ENCODE data around the gene SYNGR3. TPM values are rescaled to one million over a fixed set of nuclear protein-coding genes. Genes with fewer than 3 reads are reported as not detected.

The SYNGR3 gene
- total RNA-seq, 1 experiment from 2014 or later, result 15.2 TPM

DNA sequence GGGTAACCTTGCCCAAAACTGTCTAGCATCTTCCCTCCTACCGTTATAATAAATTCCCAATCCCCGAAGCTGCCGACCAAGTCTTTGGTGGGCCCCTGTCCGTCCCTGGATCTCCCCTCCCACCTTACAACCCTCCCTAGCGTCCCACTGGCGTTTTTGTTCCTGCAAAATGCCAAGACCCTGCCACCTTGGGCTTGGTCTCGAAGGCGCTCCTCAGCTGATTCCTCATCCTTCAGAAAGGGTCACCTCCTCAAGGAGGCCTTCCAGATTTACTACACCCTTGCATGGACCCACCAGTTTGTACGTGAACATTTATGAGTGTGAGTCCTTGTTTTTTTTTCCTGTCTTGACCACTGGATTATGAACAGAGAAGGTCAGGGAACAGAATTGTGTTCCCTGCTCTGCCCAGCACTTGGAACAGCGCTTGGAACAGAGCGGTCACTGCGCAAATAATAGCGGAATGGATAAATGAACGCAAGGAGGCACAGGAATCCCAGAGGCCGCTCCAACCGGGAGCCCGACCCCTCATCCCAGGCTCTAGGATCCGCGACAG lies 6.7 kb upstream of the SYNGR3 start:
- intact Hi-C loops (cut with micrococcal nuclease; ENCODE audit: unreplicated experiment), result no loop called here
- Histone ChIP-seq H3K4me1 (ENCODE audit: control insufficient read depth, insufficient read depth, low read length) (peaks cover 46% of the 10 kb centered on the region), H3K4me3 (ENCODE audit: low read depth in 2 of 2, low read length in 2 of 2) (peak overlapping the region; percentile 63 to 76), H3K27me3 (ENCODE audit: control insufficient read depth, insufficient read depth, low read length) (no peaks in the 10 kb centered on the region), H3K9me3 (ENCODE audit: control insufficient read depth, insufficient read depth, low read depth, low read length) (no peaks in the 10 kb centered on the region), H3K27ac (ENCODE audit: low read length) (peak overlapping the region; percentile 62), H3K36me3 (ENCODE audit: control insufficient read depth, insufficient read depth, low read length) (peaks cover 9% of the 10 kb centered on the region; the same call in 1 of the 2 replicates)
- ChIA-PET POLR2A (interaction anchor here (1.1 kb wide), 1 partner anchor 16 kb away, joined by 8 read pairs; the partner anchor contains the start of gene RNF151), CTCF (interaction anchor here (0.7 kb wide), 1 partner anchor 165 kb away, joined by 3 read pairs; no protein-coding TSS in a partner anchor)
- DNase-seq (ENCODE audit: low read depth, low spot score) (no peak), ATAC-seq (no peak)
- in situ Hi-C loops (cut with HindIII; ENCODE audit: low pct_unique_long_range_greater_than_20kb, low sequenced_read_pairs), result no loop called here
- TF ChIP-seq, protein P1, sequence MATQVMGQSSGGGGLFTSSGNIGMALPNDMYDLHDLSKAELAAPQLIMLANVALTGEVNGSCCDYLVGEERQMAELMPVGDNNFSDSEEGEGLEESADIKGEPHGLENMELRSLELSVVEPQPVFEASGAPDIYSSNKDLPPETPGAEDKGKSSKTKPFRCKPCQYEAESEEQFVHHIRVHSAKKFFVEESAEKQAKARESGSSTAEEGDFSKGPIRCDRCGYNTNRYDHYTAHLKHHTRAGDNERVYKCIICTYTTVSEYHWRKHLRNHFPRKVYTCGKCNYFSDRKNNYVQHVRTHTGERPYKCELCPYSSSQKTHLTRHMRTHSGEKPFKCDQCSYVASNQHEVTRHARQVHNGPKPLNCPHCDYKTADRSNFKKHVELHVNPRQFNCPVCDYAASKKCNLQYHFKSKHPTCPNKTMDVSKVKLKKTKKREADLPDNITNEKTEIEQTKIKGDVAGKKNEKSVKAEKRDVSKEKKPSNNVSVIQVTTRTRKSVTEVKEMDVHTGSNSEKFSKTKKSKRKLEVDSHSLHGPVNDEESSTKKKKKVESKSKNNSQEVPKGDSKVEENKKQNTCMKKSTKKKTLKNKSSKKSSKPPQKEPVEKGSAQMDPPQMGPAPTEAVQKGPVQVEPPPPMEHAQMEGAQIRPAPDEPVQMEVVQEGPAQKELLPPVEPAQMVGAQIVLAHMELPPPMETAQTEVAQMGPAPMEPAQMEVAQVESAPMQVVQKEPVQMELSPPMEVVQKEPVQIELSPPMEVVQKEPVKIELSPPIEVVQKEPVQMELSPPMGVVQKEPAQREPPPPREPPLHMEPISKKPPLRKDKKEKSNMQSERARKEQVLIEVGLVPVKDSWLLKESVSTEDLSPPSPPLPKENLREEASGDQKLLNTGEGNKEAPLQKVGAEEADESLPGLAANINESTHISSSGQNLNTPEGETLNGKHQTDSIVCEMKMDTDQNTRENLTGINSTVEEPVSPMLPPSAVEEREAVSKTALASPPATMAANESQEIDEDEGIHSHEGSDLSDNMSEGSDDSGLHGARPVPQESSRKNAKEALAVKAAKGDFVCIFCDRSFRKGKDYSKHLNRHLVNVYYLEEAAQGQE (IDR thresholded peaks at IDR 0.05; ENCODE audit: insufficient read depth in 1 of 2, low read depth in 2 of 2, low read length in 1 of 2), result no peak
- TF ChIP-seq TCF7L2 (IDR thresholded peaks at IDR 0.05; ENCODE audit: low read depth, low read length) (no peak), SIN3A (IDR thresholded peaks at IDR 0.05; ENCODE audit: borderline replicate concordance, insufficient read depth, low read depth, low read length) (no peak), POLR2AphosphoS5 (IDR thresholded peaks at IDR 0.05; ENCODE audit: low read depth, low read length) (no peak)
- TF ChIP-seq, protein P2, sequence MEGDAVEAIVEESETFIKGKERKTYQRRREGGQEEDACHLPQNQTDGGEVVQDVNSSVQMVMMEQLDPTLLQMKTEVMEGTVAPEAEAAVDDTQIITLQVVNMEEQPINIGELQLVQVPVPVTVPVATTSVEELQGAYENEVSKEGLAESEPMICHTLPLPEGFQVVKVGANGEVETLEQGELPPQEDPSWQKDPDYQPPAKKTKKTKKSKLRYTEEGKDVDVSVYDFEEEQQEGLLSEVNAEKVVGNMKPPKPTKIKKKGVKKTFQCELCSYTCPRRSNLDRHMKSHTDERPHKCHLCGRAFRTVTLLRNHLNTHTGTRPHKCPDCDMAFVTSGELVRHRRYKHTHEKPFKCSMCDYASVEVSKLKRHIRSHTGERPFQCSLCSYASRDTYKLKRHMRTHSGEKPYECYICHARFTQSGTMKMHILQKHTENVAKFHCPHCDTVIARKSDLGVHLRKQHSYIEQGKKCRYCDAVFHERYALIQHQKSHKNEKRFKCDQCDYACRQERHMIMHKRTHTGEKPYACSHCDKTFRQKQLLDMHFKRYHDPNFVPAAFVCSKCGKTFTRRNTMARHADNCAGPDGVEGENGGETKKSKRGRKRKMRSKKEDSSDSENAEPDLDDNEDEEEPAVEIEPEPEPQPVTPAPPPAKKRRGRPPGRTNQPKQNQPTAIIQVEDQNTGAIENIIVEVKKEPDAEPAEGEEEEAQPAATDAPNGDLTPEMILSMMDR (IDR thresholded peaks at IDR 0.05), result no peak
- BruUV-seq (replicated peaks), result no TSS peak

DNA sequence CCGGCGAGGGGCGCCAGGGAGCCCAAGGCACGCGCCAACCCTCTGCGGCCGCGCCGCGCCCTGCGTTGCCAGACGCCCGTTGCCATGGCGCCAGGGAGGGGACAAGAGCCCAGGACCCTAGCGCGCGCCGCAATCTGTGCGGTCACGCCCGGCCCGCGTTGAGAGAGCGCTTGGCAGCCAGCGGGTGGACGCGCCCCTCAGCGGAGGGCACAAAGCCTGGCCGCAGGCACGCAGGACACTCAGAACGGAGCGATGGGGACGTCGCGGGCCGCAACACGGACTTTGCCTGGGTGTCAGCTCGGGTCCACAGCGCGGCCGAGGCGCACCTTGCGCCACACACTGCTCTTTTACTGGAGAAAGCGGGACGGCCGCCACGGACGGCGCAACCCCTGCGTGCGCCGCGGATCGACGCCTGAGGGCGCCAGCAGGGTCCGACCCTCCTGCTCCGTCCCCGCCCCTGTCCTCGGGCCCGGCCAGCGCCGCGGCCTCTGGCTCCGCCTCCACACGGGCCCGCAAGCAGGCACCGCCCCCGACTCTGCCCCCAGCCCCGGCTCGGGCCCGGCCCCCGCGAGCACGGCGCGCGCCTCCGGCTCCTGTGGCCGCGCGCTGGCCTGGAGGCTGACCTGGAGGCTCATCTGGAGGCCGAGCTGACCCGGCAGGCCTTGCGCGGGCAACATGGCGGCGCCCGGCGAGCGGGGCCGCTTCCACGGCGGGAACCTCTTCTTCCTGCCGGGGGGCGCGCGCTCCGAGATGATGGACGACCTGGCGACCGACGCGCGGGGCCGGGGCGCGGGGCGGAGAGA lies 6.0 kb upstream of the SYNGR3 start, which contains the start of gene GFER:
Gene GFER, plus strand, starts transcription at position 650 of the 803 bp plus-strand sequence. Its CDS starts 26 bp downstream, at position 676.
- no peaks in the 10 kb centered on the region for H3K9me3 ChIP-seq (ENCODE audit: control insufficient read depth, insufficient read depth, low read depth, low read length)
- ChIA-PET POLR2A (interaction anchor here (0.7 to 1.1 kb wide), 2 partner anchors 17 to 19 kb away, joined by 8 to 13 read pairs; partner anchors contain the start of genes RNF151 and RPS2), CTCF (no interaction called here)
- TF ChIP-seq POLR2AphosphoS5 (IDR thresholded peaks at IDR 0.05; ENCODE audit: low read depth, low read length) (peak; percentile 46), TCF7L2 (IDR thresholded peaks at IDR 0.05; ENCODE audit: low read depth, low read length) (no peak), SIN3A (IDR thresholded peaks at IDR 0.05; ENCODE audit: borderline replicate concordance, insufficient read depth, low read depth, low read length) (peak; percentile 95; the same call in 1 of the 2 replicates)
- TF ChIP-seq, protein P2 (IDR thresholded peaks at IDR 0.05), result peak; percentile 77; the same call in 1 of the 2 replicates
- TF ChIP-seq, protein P1 (IDR thresholded peaks at IDR 0.05; ENCODE audit: insufficient read depth in 1 of 2, low read depth in 2 of 2, low read length in 1 of 2), result no peak
- in situ Hi-C loops (cut with HindIII; ENCODE audit: low pct_unique_long_range_greater_than_20kb, low sequenced_read_pairs) (no loop called here), intact Hi-C loops (cut with micrococcal nuclease; ENCODE audit: unreplicated experiment) (no loop called here)
- H3K4me3 ChIP-seq (ENCODE audit: low read depth in 2 of 2, low read length in 2 of 2), result peak within 1 kb of the TSS; percentile 73 to 76
- peaks cover 49% of the 10 kb centered on the region for H3K4me1 ChIP-seq (ENCODE audit: control insufficient read depth, insufficient read depth, low read length)
- H3K27ac ChIP-seq (ENCODE audit: low read length), result peak within 1 kb of the TSS; percentile 92
- no peaks in the 10 kb centered on the region for H3K27me3 ChIP-seq (ENCODE audit: control insufficient read depth, insufficient read depth, low read length)
- no peak for DNase-seq (ENCODE audit: low read depth, low spot score)
- peak; percentile 84 for ATAC-seq
- no TSS peak for BruUV-seq (replicated peaks)
- peaks cover 9% of the 10 kb centered on the region; the same call in 1 of the 2 replicates for H3K36me3 ChIP-seq (ENCODE audit: control insufficient read depth, insufficient read depth, low read length)
